ENCODE measurements around the gene ACOT13.
"Not testable (repeated sequence)": the region's sequence is repeated elsewhere in the genome, so short reads cannot be mapped to it uniquely, and the experiment has no call there.

Gene ACOT13

DNA sequence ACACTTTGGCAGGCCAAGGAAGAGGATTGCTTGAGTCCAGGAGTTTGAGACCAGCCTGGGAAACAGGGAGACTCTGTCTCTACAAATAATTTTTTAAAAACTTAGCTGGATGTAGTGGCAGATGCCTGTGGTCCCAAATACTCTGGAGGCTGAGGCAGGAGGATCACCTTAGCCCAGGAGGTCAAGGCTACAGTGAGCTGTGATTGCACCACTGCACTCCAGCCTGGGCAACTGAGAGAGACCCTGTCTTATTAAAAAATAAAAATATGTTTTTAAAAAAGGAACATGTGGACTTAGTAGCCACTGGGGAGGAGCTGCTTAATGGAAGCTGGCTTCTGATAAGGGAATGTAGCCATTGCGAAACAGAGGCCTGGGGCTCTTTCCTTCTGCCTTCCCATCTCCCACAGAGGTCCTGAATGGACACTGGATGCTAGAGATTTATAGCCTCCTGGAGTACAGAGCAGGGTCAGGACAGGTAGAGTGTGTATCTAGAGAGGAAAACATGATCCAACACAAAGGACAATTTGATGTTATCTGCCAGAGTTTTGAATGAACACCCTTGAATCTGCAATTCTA lies 86.1 kb downstream of the ACOT13 start:
- H3K4me3 ChIP-seq (ENCODE audit: low read depth, low read length): no peak overlapping the region
- TF ChIP-seq, protein P1, sequence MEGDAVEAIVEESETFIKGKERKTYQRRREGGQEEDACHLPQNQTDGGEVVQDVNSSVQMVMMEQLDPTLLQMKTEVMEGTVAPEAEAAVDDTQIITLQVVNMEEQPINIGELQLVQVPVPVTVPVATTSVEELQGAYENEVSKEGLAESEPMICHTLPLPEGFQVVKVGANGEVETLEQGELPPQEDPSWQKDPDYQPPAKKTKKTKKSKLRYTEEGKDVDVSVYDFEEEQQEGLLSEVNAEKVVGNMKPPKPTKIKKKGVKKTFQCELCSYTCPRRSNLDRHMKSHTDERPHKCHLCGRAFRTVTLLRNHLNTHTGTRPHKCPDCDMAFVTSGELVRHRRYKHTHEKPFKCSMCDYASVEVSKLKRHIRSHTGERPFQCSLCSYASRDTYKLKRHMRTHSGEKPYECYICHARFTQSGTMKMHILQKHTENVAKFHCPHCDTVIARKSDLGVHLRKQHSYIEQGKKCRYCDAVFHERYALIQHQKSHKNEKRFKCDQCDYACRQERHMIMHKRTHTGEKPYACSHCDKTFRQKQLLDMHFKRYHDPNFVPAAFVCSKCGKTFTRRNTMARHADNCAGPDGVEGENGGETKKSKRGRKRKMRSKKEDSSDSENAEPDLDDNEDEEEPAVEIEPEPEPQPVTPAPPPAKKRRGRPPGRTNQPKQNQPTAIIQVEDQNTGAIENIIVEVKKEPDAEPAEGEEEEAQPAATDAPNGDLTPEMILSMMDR (IDR thresholded peaks at IDR 0.05; ENCODE audit: low read depth, low read length): no peak
- in situ Hi-C loops (cut with HindIII; ENCODE audit: low sequenced_read_pairs): no loop called here
- no peak for DNase-seq (ENCODE audit: low read depth, low spot score)

DNA sequence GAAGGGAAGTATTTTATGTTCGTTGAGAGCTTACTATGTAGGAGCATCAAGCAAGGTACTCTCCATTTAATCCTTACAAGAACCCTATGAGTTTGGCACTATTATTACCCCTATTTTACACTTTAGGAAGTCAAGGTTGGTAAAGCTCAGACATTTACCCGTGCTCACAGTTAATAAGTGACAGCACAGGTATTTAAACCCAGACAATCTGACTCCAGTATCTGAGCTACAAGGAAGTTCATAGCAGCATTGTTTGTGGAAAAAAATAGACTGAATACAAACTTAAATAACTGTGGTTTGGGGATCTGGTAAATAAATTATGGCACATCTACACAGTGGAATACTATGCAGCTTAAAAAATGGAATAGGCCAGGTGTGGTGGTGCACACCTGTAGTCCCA lies 86.7 kb downstream of the ACOT13 start:
- no peak for DNase-seq (ENCODE audit: low read depth, low spot score)
- TF ChIP-seq, protein P1 (IDR thresholded peaks at IDR 0.05; ENCODE audit: low read depth, low read length): no peak
- H3K4me3 ChIP-seq (ENCODE audit: low read depth, low read length): no peak overlapping the region
- in situ Hi-C loops (cut with HindIII; ENCODE audit: low sequenced_read_pairs): no loop called here

DNA sequence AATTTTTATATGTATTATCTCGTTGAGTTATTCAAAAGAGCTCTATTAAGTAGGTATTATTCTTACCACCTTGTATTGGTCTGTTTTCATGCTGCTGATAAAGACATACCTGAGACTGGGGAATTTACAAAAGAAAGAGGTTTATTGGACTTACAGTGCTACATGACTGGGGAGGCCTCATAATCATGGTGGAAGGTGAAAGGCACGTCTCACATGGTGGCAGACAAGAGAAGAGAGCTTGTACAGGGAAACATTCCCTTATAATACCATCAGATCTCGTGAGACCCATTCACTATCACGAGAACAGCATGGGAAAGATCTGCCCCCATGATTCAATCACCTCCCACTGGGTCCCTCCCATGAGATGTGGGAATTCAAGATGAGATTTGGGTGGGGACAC lies 87.5 kb downstream of the ACOT13 start:
- H3K4me3 ChIP-seq (ENCODE audit: low read depth, low read length); in situ Hi-C loops (cut with HindIII; ENCODE audit: low sequenced_read_pairs); DNase-seq (ENCODE audit: low read depth, low spot score): not testable (repeated sequence)
